GM19035 (cell line): ENCODE data around the gene CERT1.
"Not testable (repeated sequence)": the region's sequence is repeated elsewhere in the genome, so short reads cannot be mapped to it uniquely, and the experiment has no call there.

Experiments used
- ATAC-seq: cut with Tn5 transposase; IDR thresholded peaks from one replicate; pipeline ENCODE4 v1.9.1; 2021; ENCODE audit not compliant: unreplicated experiment

Gene CERT1

DNA sequence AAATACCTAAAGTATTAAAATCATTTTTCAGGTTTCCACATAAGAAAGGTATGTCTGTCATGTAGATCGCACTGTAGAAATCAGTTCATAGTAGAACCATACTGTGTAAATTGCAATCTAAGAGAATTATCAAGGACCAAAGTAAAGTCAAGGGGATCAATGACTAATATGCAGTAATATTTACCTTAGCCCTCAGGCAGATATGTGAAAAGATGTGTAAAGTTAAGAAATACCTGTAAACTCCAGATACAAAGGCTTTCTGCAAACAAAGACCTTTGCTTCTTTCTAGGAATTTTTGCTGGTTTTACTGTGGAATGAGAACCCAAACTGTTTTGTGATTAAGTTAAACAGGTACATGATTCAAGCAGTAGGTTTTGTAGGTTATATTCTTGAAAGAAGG is 11.8 kb upstream of the CERT1 start:
- no peak for ATAC-seq

DNA sequence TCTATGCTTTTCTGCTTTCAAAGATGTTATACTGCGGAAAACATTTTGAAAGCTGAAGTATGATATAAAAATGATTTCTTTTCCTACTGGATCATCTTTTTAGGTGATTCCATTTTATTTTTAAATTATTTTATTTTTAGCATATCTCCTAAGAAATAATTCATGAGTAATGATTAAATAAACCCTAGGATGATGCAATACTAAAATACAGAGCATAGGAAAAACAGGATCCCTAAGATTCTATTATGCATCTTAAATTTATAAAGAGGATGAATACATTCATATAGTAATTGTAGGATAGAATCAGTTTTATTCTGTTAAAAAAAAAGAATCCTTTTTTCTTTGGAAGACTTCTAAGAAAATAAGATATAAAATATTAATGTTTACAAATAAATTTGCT is 11.1 kb upstream of the CERT1 start:
- ATAC-seq = no peak

GRCh38 chr5:75522025-75522424 is 10.6 kb upstream of the CERT1 start:
- no peak for ATAC-seq

- ATAC-seq = no peak
Measured at GRCh38 chr5:75521195-75521594, 9.8 kb upstream of the CERT1 start.

- ATAC-seq = no peak
Measured at GRCh38 chr5:75519761-75520160, 8.3 kb upstream of the CERT1 start.

GRCh38 chr5:75514323-75514722 is 2.9 kb upstream of the CERT1 start:
- no peak for ATAC-seq

GRCh38 chr5:75513841-75514240 is 2.4 kb upstream of the CERT1 start:
- ATAC-seq = no peak

- ATAC-seq = no peak
Measured at GRCh38 chr5:75512383-75513074, 1.1 kb upstream of the CERT1 start.

DNA sequence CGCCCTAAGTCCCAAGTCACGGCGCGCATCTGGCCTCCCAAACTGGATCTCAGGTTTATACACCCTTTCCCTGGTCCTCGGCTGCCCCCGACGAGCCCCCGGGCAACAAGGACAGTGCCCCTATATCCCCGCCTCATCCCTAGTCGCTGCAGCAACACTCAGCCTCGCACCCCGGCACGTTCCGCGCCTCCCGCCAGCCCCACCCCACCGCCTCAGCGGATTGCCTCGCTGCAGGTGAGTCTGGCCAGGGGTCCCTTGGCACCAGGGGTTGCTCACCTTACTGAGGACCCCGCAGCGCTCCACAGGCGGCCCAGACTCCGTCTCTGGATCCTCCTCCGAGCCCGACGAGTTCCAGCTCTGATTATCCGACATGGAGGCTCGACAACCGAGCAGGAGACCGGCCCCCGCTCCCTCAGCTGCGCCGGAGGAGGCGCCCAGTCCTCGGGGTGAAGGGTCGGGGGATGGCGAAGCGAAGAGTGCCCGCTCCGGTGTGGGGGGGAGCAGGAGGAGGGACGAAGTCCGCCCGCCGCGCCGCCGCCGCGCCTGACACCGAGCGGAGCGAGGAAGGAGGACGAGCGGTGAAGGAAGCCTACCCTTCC is 494 bp downstream of the CERT1 start:
- ATAC-seq = peak; percentile 40

GRCh38 chr5:75510417-75510835 is 1.0 kb downstream of the CERT1 start:
- ATAC-seq = peak; percentile 6

DNA sequence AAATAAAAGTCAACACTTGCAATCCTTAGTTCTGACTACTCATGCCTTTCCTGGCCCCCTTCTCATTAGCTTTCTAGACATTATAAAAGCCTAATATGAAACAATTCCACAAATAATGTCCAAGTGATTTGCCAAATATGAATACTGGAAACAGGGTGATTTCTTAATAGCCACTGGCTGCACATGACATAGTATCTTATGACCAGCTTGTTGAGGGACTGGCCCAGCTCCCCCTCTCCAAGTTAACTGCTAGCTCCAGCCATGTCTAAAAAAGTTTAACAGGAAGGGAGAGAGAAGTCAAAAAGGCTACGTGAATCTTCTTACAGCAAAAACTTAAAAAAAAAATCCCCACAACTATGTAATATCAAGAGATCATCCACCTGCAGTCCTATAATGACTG is 1.5 kb downstream of the CERT1 start:
- no peak for ATAC-seq

DNA sequence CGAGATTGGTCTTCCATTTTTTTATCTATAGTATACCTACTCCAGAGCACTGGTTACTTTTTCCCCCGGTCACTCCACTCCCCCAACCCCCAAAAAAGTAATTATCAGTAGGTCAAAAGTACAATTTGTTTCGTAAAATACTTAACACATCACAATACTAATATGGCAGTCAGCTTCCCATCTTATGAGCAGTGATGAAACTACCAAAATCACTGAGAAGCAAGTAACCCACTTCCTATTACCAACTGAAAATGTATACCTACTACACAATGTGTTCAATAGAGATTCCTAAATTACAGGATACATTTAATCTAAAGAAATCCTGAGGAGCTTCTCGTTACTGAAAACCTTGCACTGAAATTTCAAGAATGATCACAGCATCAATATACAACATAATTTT is 1.9 kb downstream of the CERT1 start:
- no peak for ATAC-seq

GRCh38 chr5:75507841-75508240 is 3.6 kb downstream of the CERT1 start:
- no peak for ATAC-seq

DNA sequence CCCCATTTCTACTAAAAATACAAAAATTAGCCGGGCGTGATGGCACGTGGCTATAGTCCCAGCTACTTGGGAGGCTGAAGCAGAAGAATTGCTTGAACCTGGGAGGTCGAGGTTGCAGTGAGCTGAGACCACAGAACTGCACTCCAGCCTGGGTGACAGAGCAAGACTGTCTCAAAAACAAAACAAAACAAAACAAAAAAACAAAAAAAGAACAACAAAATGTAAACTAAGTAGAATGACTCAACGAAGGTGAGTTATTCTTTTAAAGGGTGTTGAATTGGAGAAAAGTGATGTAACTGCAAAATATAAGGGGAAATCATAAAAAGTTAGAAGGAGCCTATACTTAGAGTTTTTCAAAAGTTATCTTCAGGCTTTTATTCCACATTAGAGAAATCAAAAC is 6.3 kb downstream of the CERT1 start:
- not testable (repeated sequence) for ATAC-seq

GRCh38 chr5:75498875-75499274 is 12.6 kb downstream of the CERT1 start:
- ATAC-seq = not testable (repeated sequence)

DNA sequence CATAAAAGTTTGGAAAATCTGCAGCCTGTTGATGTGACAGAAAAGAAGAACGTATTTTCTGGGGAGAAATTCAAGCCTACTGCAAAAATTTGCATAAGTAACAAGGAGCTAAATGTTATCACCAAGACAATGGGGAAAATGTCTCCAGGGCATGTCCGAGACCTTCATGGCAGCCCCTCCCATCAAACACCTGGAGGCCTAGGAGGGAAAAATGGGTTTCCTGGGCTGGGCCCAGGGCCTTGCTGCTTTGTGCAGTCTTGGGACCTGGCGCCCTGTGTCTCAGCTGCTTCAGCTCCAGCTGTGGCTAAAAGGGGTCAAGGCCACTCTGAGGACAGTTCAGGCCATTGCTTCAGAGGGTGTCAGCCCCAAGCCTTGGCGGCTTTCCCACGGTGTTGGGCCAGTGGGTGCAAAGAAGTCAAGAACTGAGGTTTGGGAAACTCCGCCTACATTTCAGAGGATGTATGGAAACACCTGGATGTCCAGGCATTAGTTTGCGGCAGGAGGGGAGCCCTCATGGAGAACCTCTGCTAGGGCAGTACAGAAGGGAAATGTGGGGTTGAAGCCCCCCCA is 13.1 kb downstream of the CERT1 start:
- ATAC-seq = no peak

GRCh38 chr5:75496026-75496425 is 15.4 kb downstream of the CERT1 start:
- no peak for ATAC-seq

GRCh38 chr5:75491621-75492020 is 19.8 kb downstream of the CERT1 start:
- ATAC-seq = no peak

- not testable (repeated sequence) for ATAC-seq
Measured at GRCh38 chr5:75489847-75490246, 21.6 kb downstream of the CERT1 start.

DNA sequence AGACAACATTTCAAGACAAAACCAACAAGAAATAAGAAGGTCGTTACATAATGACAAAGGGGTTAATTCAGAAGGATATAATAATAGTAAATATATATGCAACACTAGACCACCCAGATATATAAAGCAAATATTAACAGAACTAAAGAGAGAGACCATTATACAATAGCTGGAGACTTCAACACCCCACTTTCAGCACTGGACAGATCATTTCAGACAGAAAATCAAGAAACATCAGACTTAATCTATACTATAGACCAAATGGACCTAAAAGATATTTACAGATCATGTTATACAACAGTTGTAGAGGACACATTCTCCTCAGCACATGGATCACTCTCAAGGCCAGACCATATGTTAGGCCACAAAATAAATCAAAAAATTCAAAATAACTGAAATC is 26.8 kb downstream of the CERT1 start:
- no peak for ATAC-seq

DNA sequence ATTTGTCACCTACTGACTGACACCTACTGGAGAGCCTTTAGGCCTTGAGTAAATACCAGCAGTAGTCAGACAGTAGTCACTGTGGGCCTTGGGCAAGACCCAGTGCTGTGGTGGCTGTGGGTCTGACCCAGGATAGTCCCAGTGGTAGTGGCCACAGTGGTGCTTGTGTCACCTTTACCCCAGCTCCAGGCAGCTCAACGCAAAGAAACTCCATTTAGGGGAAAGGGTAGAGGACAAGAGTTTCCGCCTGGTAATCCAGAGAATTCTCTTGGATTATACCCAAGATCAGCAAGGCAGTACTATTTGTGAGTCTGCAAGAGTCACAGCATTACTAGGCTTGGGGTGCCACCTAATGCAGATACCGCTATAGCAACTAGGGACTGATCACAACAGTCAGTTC is 28.9 kb downstream of the CERT1 start:
- no peak for ATAC-seq

GRCh38 chr5:75481024-75481423 is 30.4 kb downstream of the CERT1 start:
- ATAC-seq = no peak

DNA sequence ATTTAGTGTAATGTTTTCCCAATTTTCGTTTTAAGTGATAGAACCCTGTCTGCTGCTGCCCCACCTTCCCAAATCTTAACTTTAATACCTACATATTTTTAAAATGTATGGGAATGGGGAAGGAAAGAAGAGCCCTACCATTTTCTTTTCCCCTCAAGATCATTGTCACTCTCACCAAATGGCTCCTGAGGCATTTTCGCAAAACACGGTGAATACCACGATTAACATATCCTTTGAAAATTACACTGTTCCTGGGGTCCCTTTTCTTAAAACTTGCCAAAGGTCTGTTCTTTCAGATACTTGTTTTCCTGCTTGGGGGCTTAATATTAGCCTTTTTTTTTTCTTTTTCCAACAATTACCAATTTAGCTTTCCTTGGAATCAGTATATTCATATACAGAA is 36.1 kb downstream of the CERT1 start:
- ATAC-seq = no peak
